Erythroblast (primary cell): ENCODE results near the gene SORL1.

ENCODE experiments used
- GATA1 ChIP-seq: IDR thresholded peaks from 2 replicates; pipeline ENCODE4 v1.6.1; 2011; ENCODE audit warnings: low read depth, mild to moderate bottlenecking, control low read depth, low read length, moderate library complexity
- POLR2A ChIP-seq: IDR thresholded peaks from 2 replicates; pipeline ENCODE4 v1.6.1; 2011; ENCODE audit warnings: mild to moderate bottlenecking, low read length

DNA sequence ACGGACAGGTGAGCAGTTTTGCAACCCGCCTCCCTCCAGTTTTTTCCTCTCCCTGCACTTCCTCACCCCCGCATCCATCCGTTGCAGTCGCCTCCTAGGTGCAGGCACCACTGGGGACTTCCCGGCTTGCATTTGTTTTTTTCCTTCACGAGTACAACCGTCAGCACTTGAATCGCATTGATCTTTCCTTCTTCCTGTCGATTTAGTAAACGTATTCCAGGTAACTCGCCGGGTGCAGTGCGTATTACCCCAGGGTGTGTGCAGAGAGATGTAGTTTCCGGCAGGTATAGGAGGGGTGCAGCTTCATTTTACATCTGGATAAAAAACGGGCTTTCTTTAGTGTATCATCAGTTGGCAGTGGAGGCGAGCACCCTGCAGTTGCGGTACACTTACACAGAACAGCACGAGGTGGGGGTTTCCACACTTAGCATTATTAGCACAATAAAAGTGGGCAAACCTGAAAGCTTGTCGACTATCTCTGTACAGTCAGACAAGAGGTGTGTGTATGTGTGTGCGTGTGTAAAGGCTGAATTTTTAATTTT is 566 bp downstream of the SORL1 start, which contains the start of gene SORL1-AS1:
- TF ChIP-seq POLR2A (no peak), GATA1 (no peak)
